C4-2B (cell line): ENCODE measurements around the gene SNX19.

Experiments
- ZFX ChIP-seq: fragments of 450-650 bp; IDR thresholded peaks from 2 replicates; pipeline ENCODE4 v1.6.1; 2017
- TF ChIP-seq, protein P1 (sequence below): fragments of 450-650 bp; conservative IDR thresholded peaks from 2 replicates; pipeline ENCODE4 v1.5.1; 2017; ENCODE audit warnings: mild to moderate bottlenecking

DNA sequence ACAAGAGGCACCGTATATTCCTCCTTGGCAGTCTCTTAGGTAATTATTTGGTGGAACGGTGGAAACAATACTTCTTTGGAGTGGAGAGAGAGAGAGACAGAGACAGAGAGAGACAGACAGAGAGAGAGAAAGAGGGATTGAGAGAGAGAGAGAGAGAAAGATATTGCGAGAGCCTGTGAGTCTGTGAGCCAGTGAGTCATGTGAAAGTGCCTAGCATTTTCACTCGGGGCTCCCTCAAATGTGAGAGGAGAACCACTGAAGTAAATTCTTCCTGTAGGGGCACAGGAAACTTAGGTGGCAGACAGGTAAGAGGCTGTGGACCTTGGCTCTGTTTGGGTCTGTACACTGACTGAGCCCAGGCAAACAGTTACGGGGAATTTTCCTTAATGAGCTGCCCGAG lies 31.6 kb upstream of the SNX19 start:
- TF ChIP-seq, protein P1, sequence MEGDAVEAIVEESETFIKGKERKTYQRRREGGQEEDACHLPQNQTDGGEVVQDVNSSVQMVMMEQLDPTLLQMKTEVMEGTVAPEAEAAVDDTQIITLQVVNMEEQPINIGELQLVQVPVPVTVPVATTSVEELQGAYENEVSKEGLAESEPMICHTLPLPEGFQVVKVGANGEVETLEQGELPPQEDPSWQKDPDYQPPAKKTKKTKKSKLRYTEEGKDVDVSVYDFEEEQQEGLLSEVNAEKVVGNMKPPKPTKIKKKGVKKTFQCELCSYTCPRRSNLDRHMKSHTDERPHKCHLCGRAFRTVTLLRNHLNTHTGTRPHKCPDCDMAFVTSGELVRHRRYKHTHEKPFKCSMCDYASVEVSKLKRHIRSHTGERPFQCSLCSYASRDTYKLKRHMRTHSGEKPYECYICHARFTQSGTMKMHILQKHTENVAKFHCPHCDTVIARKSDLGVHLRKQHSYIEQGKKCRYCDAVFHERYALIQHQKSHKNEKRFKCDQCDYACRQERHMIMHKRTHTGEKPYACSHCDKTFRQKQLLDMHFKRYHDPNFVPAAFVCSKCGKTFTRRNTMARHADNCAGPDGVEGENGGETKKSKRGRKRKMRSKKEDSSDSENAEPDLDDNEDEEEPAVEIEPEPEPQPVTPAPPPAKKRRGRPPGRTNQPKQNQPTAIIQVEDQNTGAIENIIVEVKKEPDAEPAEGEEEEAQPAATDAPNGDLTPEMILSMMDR = no peak
- TF ChIP-seq ZFX = no peak
